GM21367 (cell line): ENCODE results near the gene ITGB7.
"Not testable (repeated sequence)": the region's sequence is repeated elsewhere in the genome, so short reads cannot be mapped to it uniquely, and the experiment has no call there.

Experiments
- ATAC-seq: cut with Tn5 transposase; IDR thresholded peaks from one replicate; pipeline ENCODE4 v1.9.1; 2021; ENCODE audit not compliant: unreplicated experiment

ITGB7 gene

GRCh38 chr12:53179687-53180219, 27.3 kb downstream of the ITGB7 start:
- ATAC-seq, result peak; percentile 4

GRCh38 chr12:53178803-53179202, 28.2 kb downstream of the ITGB7 start:
- ATAC-seq, result not testable (repeated sequence)

- not testable (repeated sequence) for ATAC-seq
Observed at GRCh38 chr12:53177447-53177846, 29.6 kb downstream of the ITGB7 start.

GRCh38 chr12:53176750-53177149, 30.3 kb downstream of the ITGB7 start:
- no peak for ATAC-seq

GRCh38 chr12:53174881-53175491, 32.1 kb downstream of the ITGB7 start:
- no peak for ATAC-seq

- ATAC-seq, result no peak
Observed at GRCh38 chr12:53173085-53173715, 33.9 kb downstream of the ITGB7 start.

- no peak for ATAC-seq
Observed at GRCh38 chr12:53172352-53172751, 34.7 kb downstream of the ITGB7 start.

GRCh38 chr12:53171725-53172329, 35.2 kb downstream of the ITGB7 start:
- no peak for ATAC-seq

- ATAC-seq, result no peak
Observed at GRCh38 chr12:53170876-53171724, 36.0 kb downstream of the ITGB7 start.

- no peak for ATAC-seq
Observed at GRCh38 chr12:53170215-53170614, 36.8 kb downstream of the ITGB7 start.

- no peak for ATAC-seq
Observed at GRCh38 chr12:53169644-53170043, 37.4 kb downstream of the ITGB7 start.

- ATAC-seq, result no peak
Observed at GRCh38 chr12:53166837-53167236, 40.2 kb downstream of the ITGB7 start.

GRCh38 chr12:53163008-53163407, 44.0 kb downstream of the ITGB7 start:
- ATAC-seq, result not testable (repeated sequence)

- ATAC-seq, result no peak
Observed at GRCh38 chr12:53161119-53161911, 45.7 kb downstream of the ITGB7 start.

GRCh38 chr12:53160673-53161072, 46.4 kb downstream of the ITGB7 start:
- no peak for ATAC-seq

GRCh38 chr12:53160000-53160399, 47.1 kb downstream of the ITGB7 start:
- ATAC-seq, result no peak

GRCh38 chr12:53159195-53159839, 47.7 kb downstream of the ITGB7 start:
- no peak for ATAC-seq

- no peak for ATAC-seq
Observed at GRCh38 chr12:53152390-53152789, 54.7 kb downstream of the ITGB7 start.

GRCh38 chr12:53151039-53151438, 56.0 kb downstream of the ITGB7 start:
- no peak for ATAC-seq

- no peak for ATAC-seq
Observed at GRCh38 chr12:53147653-53148052, 59.4 kb downstream of the ITGB7 start.
